ENCODE results near the gene SAMD1.

The SAMD1 gene

GRCh38 chr19:14082675-14082960, 7.9 kb downstream of the SAMD1 start:
- TF ChIP-seq CTCF (IDR thresholded peaks at IDR 0.05), result no peak

GRCh38 chr19:14081797-14082674, 8.5 kb downstream of the SAMD1 start:
- TF ChIP-seq CTCF (IDR thresholded peaks at IDR 0.05), result no peak

- no peak for TF ChIP-seq CTCF (IDR thresholded peaks at IDR 0.05)
These were observed 9.4 kb downstream of the SAMD1 start for GRCh38 chr19:14080887-14081796.

- no peak for TF ChIP-seq CTCF (IDR thresholded peaks at IDR 0.05)
These were observed 12.1 kb downstream of the SAMD1 start for GRCh38 chr19:14078411-14078810.

GRCh38 chr19:14073925-14074838, 16.4 kb downstream of the SAMD1 start:
- TF ChIP-seq CTCF (IDR thresholded peaks at IDR 0.05), result no peak

- TF ChIP-seq CTCF (IDR thresholded peaks at IDR 0.05), result peak; percentile 94
These were observed 17.2 kb downstream of the SAMD1 start for GRCh38 chr19:14073261-14073924.
